Astrocyte (in vitro differentiated cells and primary cell): Measurements from ENCODE around the gene LRRC34. TPM values are rescaled to one million over a fixed set of nuclear protein-coding genes. Genes with fewer than 3 reads are reported as not detected.

Experiments used
- DNase-seq: peaks from one replicate; pipeline ENCODE4 v3.0.0-alpha.2; 2010; ENCODE audit warnings: low read depth
- FAIRE-seq: peaks from 2 replicates; lab custom pipeline; 2011; peaks lifted over from hg19 to GRCh38; lab: Jason Lieb, UNC
- H2AFZ ChIP-seq: 2 replicates; pipeline ENCODE4 v1.6.0; 2012; ENCODE audit warnings: low read depth, low read length, inconsistent platforms
- H3K27ac ChIP-seq: 2 replicates; pipeline ENCODE4 v1.5.1; 2011; ENCODE audit warnings: low read depth, low read length, inconsistent platforms
- H3K27me3 ChIP-seq: 2 replicates; pipeline ENCODE4 v1.6.0; 2011; ENCODE audit warnings: low read length, inconsistent platforms; ENCODE audit not compliant: insufficient read depth
- H3K36me3 ChIP-seq: 2 replicates; pipeline ENCODE4 v1.5.1; 2011; ENCODE audit warnings: low read length, inconsistent platforms; ENCODE audit not compliant: insufficient read depth
- H3K4me1 ChIP-seq: 2 replicates; pipeline ENCODE4 v1.5.1; 2011; ENCODE audit warnings: low read length, inconsistent platforms; ENCODE audit not compliant: insufficient read depth
- H3K4me2 ChIP-seq: 2 replicates; pipeline ENCODE4 v1.6.0; 2012; ENCODE audit warnings: low read length, inconsistent platforms
- H3K4me3 ChIP-seq: 2 replicates; pipeline ENCODE4 v1.5.1; 2011; ENCODE audit warnings: low read depth, mild to moderate bottlenecking, low read length, inconsistent platforms; ENCODE audit not compliant: insufficient read depth
- H3K79me2 ChIP-seq: 2 replicates; pipeline ENCODE4 v1.6.0; 2012; ENCODE audit warnings: mild to moderate bottlenecking, low read length, inconsistent platforms; ENCODE audit not compliant: insufficient read depth
- H3K9ac ChIP-seq: 2 replicates; pipeline ENCODE4 v1.6.0; 2012; ENCODE audit warnings: mild to moderate bottlenecking, low read length, inconsistent platforms
- H3K9me3 ChIP-seq: 2 replicates; pipeline ENCODE4 v1.5.1; 2012; ENCODE audit warnings: low read depth, mild to moderate bottlenecking, low read length, inconsistent platforms; ENCODE audit not compliant: insufficient read depth
- H4K20me1 ChIP-seq: 2 replicates; pipeline ENCODE4 v1.6.0; 2012; ENCODE audit warnings: low read length, inconsistent platforms; ENCODE audit not compliant: insufficient read depth
- H3K27ac Mint-ChIP-seq: one replicate; pipeline ENCODE4 v1.8.0; 2021; ENCODE audit warnings: mild to moderate bottlenecking, mixed read lengths; ENCODE audit not compliant: unreplicated experiment
- H3K27me3 Mint-ChIP-seq: one replicate; pipeline ENCODE4 v1.8.0; 2021; ENCODE audit warnings: low read depth, mixed read lengths; ENCODE audit not compliant: unreplicated experiment
- H3K36me3 Mint-ChIP-seq: one replicate; pipeline ENCODE4 v1.8.0; 2021; ENCODE audit warnings: low read depth, mixed read lengths; ENCODE audit not compliant: unreplicated experiment
- H3K4me1 Mint-ChIP-seq: one replicate; pipeline ENCODE4 v1.8.0; 2021; ENCODE audit warnings: low read depth, mixed read lengths; ENCODE audit not compliant: unreplicated experiment
- H3K4me3 Mint-ChIP-seq: one replicate; pipeline ENCODE4 v1.8.0; 2021; ENCODE audit warnings: mild to moderate bottlenecking, moderate library complexity, mixed read lengths; ENCODE audit not compliant: unreplicated experiment
- H3K9me3 Mint-ChIP-seq: one replicate; pipeline ENCODE4 v1.8.0; 2021; ENCODE audit warnings: mild to moderate bottlenecking, mixed read lengths; ENCODE audit not compliant: unreplicated experiment
- EZH2 ChIP-seq: IDR thresholded peaks from 2 replicates; pipeline ENCODE4 v1.6.1; 2012; ENCODE audit warnings: mild to moderate bottlenecking, low read length, inconsistent platforms; ENCODE audit not compliant: insufficient read depth
- total RNA-seq: library from RNA; stranded (reverse); gene quantifications from 2 replicates; pipeline ENCODE4 v1.2.1, GENCODE V29; 2021
- TF ChIP-seq, protein P1 (sequence below): IDR thresholded peaks from 2 replicates; pipeline ENCODE4 v1.5.1; 2011; ENCODE audit warnings: low read depth, mild to moderate bottlenecking, inconsistent platforms, low read length, moderate library complexity; ENCODE audit not compliant: insufficient read depth

Gene LRRC34
- total RNA-seq, 1 donor from 2014 or later: 1.0 TPM

DNA sequence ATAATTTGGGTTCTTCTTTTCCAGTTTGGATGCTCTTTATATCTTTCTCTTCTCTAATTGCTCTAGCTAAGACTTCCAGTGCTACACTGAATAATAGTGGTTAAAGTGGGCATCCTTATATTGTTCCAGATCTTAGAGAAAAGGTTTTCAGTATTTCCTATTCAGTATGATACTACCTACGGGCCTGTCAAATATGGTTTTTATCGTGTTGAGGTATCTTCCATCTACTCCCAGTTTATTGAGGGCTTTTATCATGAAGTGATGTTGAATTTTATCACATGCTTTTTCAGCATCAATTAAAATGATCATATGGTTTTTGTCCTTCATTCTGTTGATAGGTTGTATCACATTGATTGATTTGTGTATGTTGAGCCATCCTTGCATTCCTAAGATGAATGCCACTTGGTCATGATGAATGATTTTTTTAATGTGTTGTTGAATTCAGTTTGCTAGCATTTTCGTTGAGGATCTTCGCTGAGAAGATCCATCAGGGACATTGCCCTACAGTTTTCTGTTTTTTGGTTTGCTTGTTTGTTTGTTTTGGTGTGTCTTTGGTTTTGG, 3.0 kb upstream of the LRRC34 start:
- no peaks in the 10 kb centered on the region for H3K9me3 ChIP-seq
- no peaks in the 10 kb centered on the region for H4K20me1 ChIP-seq
- FAIRE-seq (no peak), DNase-seq (no peak)
- no peaks in the 10 kb centered on the region for H3K36me3 ChIP-seq
- no peak overlapping the region for H3K27ac Mint-ChIP-seq
- peaks cover 26% of the 10 kb centered on the region for H3K4me1 ChIP-seq
- no peak overlapping the region for H3K9ac ChIP-seq
- H3K9me3 Mint-ChIP-seq: peaks cover 20% of the 10 kb centered on the region
- H3K27me3 Mint-ChIP-seq: peaks cover 4% of the 10 kb centered on the region
- peaks cover 13% of the 10 kb centered on the region for H3K4me1 Mint-ChIP-seq
- H3K36me3 Mint-ChIP-seq: no peaks in the 10 kb centered on the region
- no peak overlapping the region for H2AFZ ChIP-seq
- H3K27ac ChIP-seq: no peak overlapping the region
- TF ChIP-seq, protein P1, sequence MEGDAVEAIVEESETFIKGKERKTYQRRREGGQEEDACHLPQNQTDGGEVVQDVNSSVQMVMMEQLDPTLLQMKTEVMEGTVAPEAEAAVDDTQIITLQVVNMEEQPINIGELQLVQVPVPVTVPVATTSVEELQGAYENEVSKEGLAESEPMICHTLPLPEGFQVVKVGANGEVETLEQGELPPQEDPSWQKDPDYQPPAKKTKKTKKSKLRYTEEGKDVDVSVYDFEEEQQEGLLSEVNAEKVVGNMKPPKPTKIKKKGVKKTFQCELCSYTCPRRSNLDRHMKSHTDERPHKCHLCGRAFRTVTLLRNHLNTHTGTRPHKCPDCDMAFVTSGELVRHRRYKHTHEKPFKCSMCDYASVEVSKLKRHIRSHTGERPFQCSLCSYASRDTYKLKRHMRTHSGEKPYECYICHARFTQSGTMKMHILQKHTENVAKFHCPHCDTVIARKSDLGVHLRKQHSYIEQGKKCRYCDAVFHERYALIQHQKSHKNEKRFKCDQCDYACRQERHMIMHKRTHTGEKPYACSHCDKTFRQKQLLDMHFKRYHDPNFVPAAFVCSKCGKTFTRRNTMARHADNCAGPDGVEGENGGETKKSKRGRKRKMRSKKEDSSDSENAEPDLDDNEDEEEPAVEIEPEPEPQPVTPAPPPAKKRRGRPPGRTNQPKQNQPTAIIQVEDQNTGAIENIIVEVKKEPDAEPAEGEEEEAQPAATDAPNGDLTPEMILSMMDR: no peak
- TF ChIP-seq EZH2: no peak
- no peaks in the 10 kb centered on the region for H3K79me2 ChIP-seq
- H3K4me2 ChIP-seq: no peak overlapping the region
- no peaks in the 10 kb centered on the region for H3K27me3 ChIP-seq
- no peak overlapping the region for H3K4me3 ChIP-seq
- no peak overlapping the region for H3K4me3 Mint-ChIP-seq

DNA sequence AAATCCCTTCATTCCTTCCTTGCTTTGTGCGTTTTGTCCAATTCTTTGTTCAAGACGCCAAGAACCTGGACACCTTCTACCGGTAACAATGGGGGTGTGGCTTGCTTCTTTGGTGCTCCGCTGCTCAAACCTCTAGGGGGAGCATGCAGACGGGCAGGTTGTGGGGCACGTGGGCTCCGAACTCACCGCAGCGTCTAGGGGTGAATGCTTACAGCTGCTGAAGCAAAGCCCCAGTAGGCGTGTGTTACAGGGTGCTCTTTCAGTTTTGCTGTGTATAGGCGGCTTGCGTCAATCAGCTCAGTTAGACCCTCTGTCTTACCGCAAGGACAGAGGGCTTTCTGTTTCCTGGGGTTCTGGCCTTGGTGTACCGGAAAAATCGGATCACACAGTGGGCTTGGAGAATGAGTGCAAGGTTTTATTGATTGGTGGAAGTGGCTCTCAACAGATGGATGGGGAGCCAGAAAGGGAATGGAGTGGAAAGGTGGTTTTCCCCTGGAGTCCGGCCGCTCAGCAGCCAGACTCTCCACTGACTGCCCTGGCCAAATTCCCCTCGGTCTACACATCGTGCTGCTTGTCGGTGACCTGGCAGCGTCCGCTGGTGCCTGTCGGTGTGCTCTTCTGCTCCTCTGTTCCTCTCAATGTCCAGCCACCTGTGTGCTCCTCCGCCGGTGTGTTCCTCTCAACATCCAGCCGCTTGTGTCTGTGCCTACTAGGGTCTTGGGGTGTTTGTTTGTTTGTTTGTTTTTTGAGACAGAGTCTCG, 1.2 kb upstream of the LRRC34 start:
- Mint-ChIP-seq H3K27me3 (peaks cover 4% of the 10 kb centered on the region), H3K4me1 (peaks cover 13% of the 10 kb centered on the region), H3K4me3 (no peak overlapping the region), H3K36me3 (no peaks in the 10 kb centered on the region), H3K9me3 (peaks cover 20% of the 10 kb centered on the region), H3K27ac (no peak overlapping the region)
- no peak overlapping the region for H3K9ac ChIP-seq
- H3K9me3 ChIP-seq: no peaks in the 10 kb centered on the region
- H3K27ac ChIP-seq: no peak overlapping the region
- peak overlapping the region; percentile 87 for H3K4me2 ChIP-seq
- DNase-seq: no peak
- H3K4me1 ChIP-seq: peaks cover 26% of the 10 kb centered on the region
- H2AFZ ChIP-seq: peak overlapping the region; percentile 99
- peak overlapping the region; percentile 6 for H3K4me3 ChIP-seq
- TF ChIP-seq, protein P1: peak; percentile 2
- no peak for TF ChIP-seq EZH2
- H3K79me2 ChIP-seq: no peaks in the 10 kb centered on the region
- H3K36me3 ChIP-seq: no peaks in the 10 kb centered on the region
- no peaks in the 10 kb centered on the region for H4K20me1 ChIP-seq
- H3K27me3 ChIP-seq: no peaks in the 10 kb centered on the region
- FAIRE-seq: no peak

DNA sequence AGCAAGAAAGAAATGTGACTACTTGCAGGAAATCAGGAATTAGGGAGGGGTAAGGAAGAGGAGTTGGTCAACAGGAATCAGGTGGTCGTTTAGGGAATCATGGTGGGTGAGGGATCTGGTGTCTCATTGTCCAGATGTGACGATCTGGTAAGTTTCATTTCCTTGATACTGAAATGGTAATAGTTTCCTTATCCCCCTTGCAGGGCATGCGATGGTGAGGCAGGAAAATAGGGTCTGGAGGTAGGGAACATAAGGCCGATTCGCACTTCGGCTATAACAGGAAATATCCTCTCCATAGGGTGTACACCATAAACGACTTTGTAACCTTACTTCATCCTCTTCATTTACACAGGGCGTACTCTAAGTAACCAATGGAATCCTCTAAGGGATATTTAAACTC, 574 bp upstream of the LRRC34 start:
- Histone ChIP-seq H3K27ac (peak overlapping the region; percentile 29), H3K79me2 (no peaks in the 10 kb centered on the region), H4K20me1 (no peaks in the 10 kb centered on the region), H3K9me3 (no peaks in the 10 kb centered on the region), H3K4me1 (peaks cover 22% of the 10 kb centered on the region), H3K4me3 (peak overlapping the region; percentile 63), H2AFZ (peak overlapping the region; percentile 99), H3K36me3 (no peaks in the 10 kb centered on the region), H3K27me3 (no peaks in the 10 kb centered on the region), H3K9ac (peak overlapping the region; percentile 82), H3K4me2 (peak overlapping the region; percentile 87)
- peak overlapping the region; percentile 59 for H3K4me3 Mint-ChIP-seq
- DNase-seq (no peak), FAIRE-seq (no peak)
- peaks cover 7% of the 10 kb centered on the region for H3K4me1 Mint-ChIP-seq
- peaks cover 1% of the 10 kb centered on the region for H3K36me3 Mint-ChIP-seq
- TF ChIP-seq EZH2: no peak
- TF ChIP-seq, protein P1: no peak
- peaks cover 20% of the 10 kb centered on the region for H3K9me3 Mint-ChIP-seq
- peaks cover 4% of the 10 kb centered on the region for H3K27me3 Mint-ChIP-seq
- peak overlapping the region; percentile 73 for H3K27ac Mint-ChIP-seq
